Panc1 (cell line): ENCODE results near the gene PIGH. TPM values are rescaled to one million over a fixed set of nuclear protein-coding genes. Genes with fewer than 3 reads are reported as not detected.

Experiments used
- ATAC-seq: fragments of 200-7000 bp; cut with Tn5 transposase; 2 replicates; pipeline ENCODE4 v1.9.1; 2020; ENCODE audit warnings: mild to moderate bottlenecking, moderate library complexity
- BruUV-seq: library from RNA; stranded (reverse); fragments of 400-500 nt; replicated peaks from 2 replicates; lab custom pipeline; 2021; lab: Mats Ljungman, UMichigan
- CTCF ChIA-PET: fragments of 300-600 bp; sonication (Branson Sonifier 250); formaldehyde crosslinking; loops from one replicate; lab custom pipeline; 2022; ENCODE audit warnings: antibody characterized with exemption; lab: Charles Lee
- POLR2A ChIA-PET: fragments of 300-600 bp; sonication (Branson Sonifier 250); formaldehyde crosslinking; loops from one replicate; lab custom pipeline; 2022; ENCODE audit warnings: antibody characterized with exemption; lab: Charles Lee
- DNase-seq: peaks from one replicate; pipeline ENCODE4 v3.0.0-alpha.2; 2010; ENCODE audit warnings: low read depth, low spot score
- H3K27ac ChIP-seq: 2 replicates; pipeline ENCODE4 v1.5.1; 2011; ENCODE audit warnings: mild to moderate bottlenecking, low read length, inconsistent platforms
- H3K27me3 ChIP-seq: fragments of 200-500 bp; sonication (Bioruptor generic); 2 replicates; pipeline ENCODE4 v1.6.0; 2014; ENCODE audit warnings: low read length, inconsistent platforms; ENCODE audit not compliant: control insufficient read depth, insufficient read depth
- H3K36me3 ChIP-seq: fragments of 200-500 bp; sonication (Bioruptor generic); 2 replicates; pipeline ENCODE4 v1.5.1; 2014; ENCODE audit warnings: inconsistent platforms, mild to moderate bottlenecking, low read length, moderate library complexity; ENCODE audit not compliant: control insufficient read depth, insufficient read depth
- H3K4me1 ChIP-seq: 2 replicates; pipeline ENCODE4 v1.5.1; 2011; ENCODE audit warnings: inconsistent platforms, mild to moderate bottlenecking, low read length, moderate library complexity; ENCODE audit not compliant: control insufficient read depth, insufficient read depth
- H3K4me3 ChIP-seq, 2 experiments: 2 replicates each; pipeline ENCODE4 v1.5.1; 2011 to 2012; ENCODE audit warnings: low read depth in 2 of 2, low read length in 2 of 2, mild to moderate bottlenecking in 2 of 2, inconsistent platforms in 1 of 2, moderate library complexity in 1 of 2
- H3K9me3 ChIP-seq: fragments of 200-500 bp; sonication (Bioruptor generic); 2 replicates; pipeline ENCODE4 v1.5.1; 2014; ENCODE audit warnings: low read depth, mild to moderate bottlenecking, inconsistent platforms, low read length, moderate library complexity; ENCODE audit not compliant: control insufficient read depth, insufficient read depth
- CTCF ChIP-seq: fragments of 450-650 bp; IDR thresholded peaks from 2 replicates; pipeline ENCODE4 v1.5.1; 2017; ENCODE audit warnings: mild to moderate bottlenecking
- POLR2AphosphoS5 ChIP-seq: IDR thresholded peaks from 2 replicates; pipeline ENCODE4 v1.6.1; 2012; ENCODE audit warnings: mild to moderate bottlenecking, low read depth, low read length, moderate library complexity
- REST ChIP-seq, 2 experiments: IDR thresholded peaks; 2 replicates each; pipeline ENCODE4 v1.6.1; 2011 to 2012; ENCODE audit warnings: low read depth in 2 of 2, control low read depth in 1 of 2, low read length in 1 of 2, mild to moderate bottlenecking in 1 of 2, moderate library complexity in 1 of 2; ENCODE audit not compliant: insufficient read depth in 1 of 2
- SIN3A ChIP-seq: IDR thresholded peaks from 2 replicates; pipeline ENCODE4 v1.6.1; 2012; ENCODE audit warnings: low read depth, mild to moderate bottlenecking, low read length, moderate library complexity, borderline replicate concordance; ENCODE audit not compliant: insufficient read depth
- TCF7L2 ChIP-seq: IDR thresholded peaks from 2 replicates; pipeline ENCODE4 v1.6.1; 2011; ENCODE audit warnings: mild to moderate bottlenecking, low read depth, low read length, inconsistent platforms
- in situ Hi-C: cut with HindIII; loops from 2 replicates; pipeline ENCODE4 v1.10.0; 2016; ENCODE audit warnings: low sequenced_read_pairs, low pct_unique_long_range_greater_than_20kb
- intact Hi-C: fragments of 100-400 bp; cut with micrococcal nuclease; formaldehyde crosslinking; loops from one replicate; pipeline ENCODE4 v1.10.0; 2022; ENCODE audit not compliant: unreplicated experiment
- total RNA-seq: library from RNA; stranded (reverse); gene quantifications from one replicate; pipeline ENCODE4 v1.2.1, GENCODE V29; 2021; ENCODE audit not compliant: unreplicated experiment

The PIGH gene
- total RNA-seq, 1 experiment from 2014 or later, result 13.3 TPM

DNA sequence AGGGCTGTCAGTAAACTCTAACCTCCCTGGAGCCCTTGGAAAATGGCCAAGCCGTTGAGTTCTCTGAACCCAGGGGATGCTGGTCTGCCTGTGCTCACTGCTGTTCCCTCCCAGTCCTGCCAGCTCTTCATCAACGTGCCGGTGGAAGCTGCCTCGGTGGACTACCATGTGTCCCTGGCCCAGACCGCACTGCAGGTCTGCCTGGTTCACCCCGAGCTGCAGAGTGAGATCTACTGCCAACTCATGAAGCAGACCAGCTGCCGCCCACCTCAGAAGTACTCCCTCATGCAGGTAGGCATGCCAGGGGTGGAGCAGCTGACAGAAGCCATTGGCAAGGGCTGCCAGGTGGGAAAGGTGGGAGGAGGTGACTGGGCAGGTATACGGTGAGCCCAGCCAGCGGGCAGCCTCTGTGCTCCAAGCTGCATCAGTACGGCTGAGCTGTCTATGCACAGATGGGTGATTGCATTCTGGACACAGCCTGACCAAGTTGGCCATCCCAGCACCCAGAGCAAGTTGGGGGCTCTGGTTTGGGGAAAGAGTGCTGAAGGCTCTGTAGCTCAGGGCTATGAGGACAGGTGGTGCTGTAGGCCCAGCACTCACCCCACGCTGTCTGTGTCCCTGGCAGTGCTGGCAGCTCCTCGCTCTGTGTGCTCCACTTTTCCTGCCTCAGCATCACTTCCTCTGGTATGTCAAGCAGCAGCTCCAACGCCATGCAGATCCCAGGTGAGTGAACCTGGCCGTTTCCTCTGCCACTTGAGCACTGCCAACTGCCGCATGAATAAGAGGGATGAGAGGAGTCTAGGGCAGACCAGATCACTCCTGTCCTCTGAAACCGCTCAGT lies 21.9 kb downstream of the PIGH start:
- Histone ChIP-seq H3K4me3 (no peak overlapping the region), H3K4me1 (no peaks in the 10 kb centered on the region), H3K27me3 (no peaks in the 10 kb centered on the region), H3K27ac (no peak overlapping the region), H3K9me3 (no peaks in the 10 kb centered on the region), H3K36me3 (no peaks in the 10 kb centered on the region)
- ChIA-PET POLR2A (no interaction called here), CTCF (no interaction called here)
- no TSS peak for BruUV-seq
- intact Hi-C loops (no loop called here), in situ Hi-C loops (no loop called here)
- no peak for TF ChIP-seq POLR2AphosphoS5
- TF ChIP-seq REST (IDR thresholded peaks at IDR 0.05; ENCODE audit: insufficient read depth in 1 of 2, low read depth in 2 of 2, low read length in 1 of 2), result no peak
- TF ChIP-seq TCF7L2, result no peak
- no peak for TF ChIP-seq SIN3A
- no peak for TF ChIP-seq CTCF
- no peak for DNase-seq
- ATAC-seq, result no peak

- BruUV-seq, result no TSS peak
- TF ChIP-seq SIN3A (no peak), CTCF (no peak), REST (IDR thresholded peaks at IDR 0.05; ENCODE audit: insufficient read depth in 1 of 2, low read depth in 2 of 2, low read length in 1 of 2) (no peak), POLR2AphosphoS5 (no peak), TCF7L2 (no peak)
- POLR2A ChIA-PET, result no interaction called here
- CTCF ChIA-PET, result no interaction called here
- Histone ChIP-seq H3K27ac (no peak overlapping the region), H3K4me1 (no peaks in the 10 kb centered on the region), H3K9me3 (no peaks in the 10 kb centered on the region), H3K4me3 (no peak overlapping the region), H3K36me3 (no peaks in the 10 kb centered on the region), H3K27me3 (no peaks in the 10 kb centered on the region)
- DNase-seq (no peak), ATAC-seq (no peak)
- in situ Hi-C loops, result no loop called here
- intact Hi-C loops, result no loop called here
These were observed 22.8 kb downstream of the PIGH start for GRCh38 chr14:67577181-67577808.
